SKM-1 treated with dmso at 0.1 percent for 144 hours (cell line): Measurements from ENCODE around the gene NDST1.
A peak's percentile ranks its signal among the peaks of the same experiment; 100 is the strongest.
"Not testable (repeated sequence)": the region's sequence is repeated elsewhere in the genome, so short reads cannot be mapped to it uniquely, and the experiment has no call there.

ENCODE experiments used
- DNase-seq: peaks from one replicate; lab custom pipeline; 2025; ENCODE audit not compliant: unreplicated experiment; lab: John Stamatoyannopoulos, UW

Gene NDST1

GRCh38 chr5:150507474-150508276, at the start of gene NDST1:
NDST1 (plus strand) TSS chr5:150508131; CDS start chr5:150521255, 13,124 bp downstream.
- DNase-seq: no peak

GRCh38 chr5:150458802-150459557, 49.0 kb upstream of the NDST1 start:
- DNase-seq: peak; percentile 47

- DNase-seq: no peak
Observed at GRCh38 chr5:150460781-150461180, 47.1 kb upstream of the NDST1 start.

- peak; percentile 24 for DNase-seq
Observed at GRCh38 chr5:150461231-150461630, 46.7 kb upstream of the NDST1 start.

- no peak for DNase-seq
Observed at GRCh38 chr5:150464554-150465012, 43.3 kb upstream of the NDST1 start.

GRCh38 chr5:150465927-150466326, 42.0 kb upstream of the NDST1 start:
- DNase-seq: no peak

DNA sequence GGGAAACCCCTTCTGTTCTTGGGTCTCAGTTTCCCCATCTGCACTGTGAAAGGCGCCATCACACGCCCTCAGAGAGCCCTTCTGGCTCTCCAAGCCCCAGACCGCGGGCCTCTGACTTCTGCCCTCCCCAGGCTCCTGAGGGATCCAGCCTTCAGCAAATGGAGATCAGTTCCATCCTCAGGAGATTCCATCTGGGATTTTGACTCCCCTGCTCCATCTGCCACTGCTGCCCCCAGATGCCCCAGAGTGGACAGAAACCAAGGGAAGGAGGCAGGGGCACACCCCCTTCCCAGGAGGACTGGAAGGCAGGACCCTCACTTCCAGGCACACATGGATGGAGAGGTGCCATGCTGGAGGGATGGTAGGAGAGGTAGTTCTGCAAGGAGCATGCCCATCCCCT, 39.7 kb upstream of the NDST1 start:
- no peak for DNase-seq

DNA sequence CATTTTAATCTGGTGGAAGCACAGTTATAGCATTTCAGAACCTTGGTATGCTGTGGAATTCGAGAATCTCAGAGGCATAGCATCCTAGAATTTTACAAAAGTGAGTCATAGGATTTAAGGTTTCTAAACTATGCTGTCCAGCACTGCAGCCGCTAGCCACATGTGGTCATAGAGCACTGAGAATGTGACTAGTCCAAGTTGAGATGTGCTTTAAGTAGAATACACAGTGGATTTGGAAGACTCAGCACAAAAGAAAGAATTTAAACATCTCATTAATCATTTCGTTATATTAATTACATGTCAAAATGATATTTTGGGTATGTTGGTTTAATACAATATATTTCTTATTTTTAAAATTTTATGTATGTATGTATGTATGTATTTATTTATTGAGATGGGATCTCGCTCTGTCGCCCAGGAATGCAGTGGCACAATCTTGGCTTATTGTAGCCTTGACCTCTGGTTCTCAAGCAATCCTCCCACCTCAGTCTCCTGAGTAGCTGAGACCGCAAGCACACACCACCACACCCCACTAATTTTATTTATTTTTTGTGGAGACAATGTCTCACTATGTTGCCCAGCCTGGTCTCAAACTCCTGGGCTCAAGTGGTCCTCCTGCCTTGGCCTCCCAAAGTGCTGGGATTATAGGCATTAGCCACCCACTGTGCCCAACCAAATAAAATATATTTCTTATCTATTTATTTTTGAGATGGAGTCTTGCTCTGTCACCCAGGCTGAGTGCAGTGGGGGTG, 38.0 kb upstream of the NDST1 start:
- DNase-seq: no peak

DNA sequence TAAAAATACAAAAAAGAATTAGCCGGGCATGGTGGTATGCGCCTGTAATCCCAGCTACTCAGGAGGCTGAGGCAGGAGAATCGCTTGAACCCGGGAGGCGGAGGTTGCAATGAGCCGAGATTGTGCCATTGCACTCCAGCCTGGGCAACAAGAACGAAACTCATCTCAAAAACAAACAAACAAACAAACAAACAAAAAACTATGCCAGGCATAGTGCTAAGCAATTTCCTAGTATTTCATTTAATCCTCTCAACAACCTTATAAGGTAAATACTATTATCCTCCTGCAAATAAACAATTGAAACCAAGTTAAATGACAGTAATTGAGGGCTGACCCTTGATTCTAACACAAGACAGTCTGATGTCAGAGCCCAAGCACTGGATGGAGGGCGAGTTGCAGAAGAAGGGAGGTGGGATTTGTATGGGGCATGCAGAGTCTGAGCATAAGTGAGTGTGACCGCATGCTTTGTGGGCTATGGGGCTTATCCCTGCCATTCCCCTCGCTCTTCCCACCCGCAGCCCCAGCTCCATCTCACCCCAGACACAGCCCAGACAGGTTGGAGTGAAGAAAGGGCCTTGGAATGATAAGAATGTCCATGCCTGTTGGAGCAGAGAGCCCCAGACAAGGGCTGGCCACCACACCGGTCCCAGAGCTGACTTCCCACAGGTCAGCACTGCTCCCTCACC, 34.1 kb upstream of the NDST1 start:
- DNase-seq: no peak

GRCh38 chr5:150476568-150476967, 31.4 kb upstream of the NDST1 start:
- not testable (repeated sequence) for DNase-seq

- no peak for DNase-seq
Observed at GRCh38 chr5:150479416-150479815, 28.5 kb upstream of the NDST1 start.

GRCh38 chr5:150481708-150481965, 26.3 kb upstream of the NDST1 start:
- no peak for DNase-seq

DNA sequence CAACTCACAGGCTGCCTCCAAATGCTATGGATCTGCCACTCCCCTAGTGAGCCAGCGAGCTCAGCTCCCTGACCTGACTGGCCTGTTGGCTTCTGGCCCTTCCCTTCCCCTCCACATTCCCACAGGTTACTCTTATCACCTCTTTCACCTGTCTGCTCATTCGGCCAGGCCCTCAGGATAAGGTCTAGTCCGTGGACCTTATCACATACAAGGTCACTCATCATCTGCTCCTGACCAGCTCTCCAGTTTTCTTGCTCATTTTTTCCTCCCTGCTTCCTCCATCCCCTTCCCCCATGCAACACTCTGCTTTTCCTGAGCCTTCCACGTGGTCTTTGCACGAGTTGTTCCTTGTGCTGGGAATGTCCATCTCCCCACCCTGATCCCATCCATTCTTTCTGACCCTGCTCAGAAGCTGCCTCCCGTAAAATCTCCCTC, 25.9 kb upstream of the NDST1 start:
- DNase-seq: no peak

GRCh38 chr5:150484964-150485692, 22.8 kb upstream of the NDST1 start:
- DNase-seq: no peak

GRCh38 chr5:150485693-150486401, 22.1 kb upstream of the NDST1 start:
- DNase-seq: no peak

- DNase-seq: peak; percentile 37
Observed at GRCh38 chr5:150486402-150487198, 21.3 kb upstream of the NDST1 start.

DNA sequence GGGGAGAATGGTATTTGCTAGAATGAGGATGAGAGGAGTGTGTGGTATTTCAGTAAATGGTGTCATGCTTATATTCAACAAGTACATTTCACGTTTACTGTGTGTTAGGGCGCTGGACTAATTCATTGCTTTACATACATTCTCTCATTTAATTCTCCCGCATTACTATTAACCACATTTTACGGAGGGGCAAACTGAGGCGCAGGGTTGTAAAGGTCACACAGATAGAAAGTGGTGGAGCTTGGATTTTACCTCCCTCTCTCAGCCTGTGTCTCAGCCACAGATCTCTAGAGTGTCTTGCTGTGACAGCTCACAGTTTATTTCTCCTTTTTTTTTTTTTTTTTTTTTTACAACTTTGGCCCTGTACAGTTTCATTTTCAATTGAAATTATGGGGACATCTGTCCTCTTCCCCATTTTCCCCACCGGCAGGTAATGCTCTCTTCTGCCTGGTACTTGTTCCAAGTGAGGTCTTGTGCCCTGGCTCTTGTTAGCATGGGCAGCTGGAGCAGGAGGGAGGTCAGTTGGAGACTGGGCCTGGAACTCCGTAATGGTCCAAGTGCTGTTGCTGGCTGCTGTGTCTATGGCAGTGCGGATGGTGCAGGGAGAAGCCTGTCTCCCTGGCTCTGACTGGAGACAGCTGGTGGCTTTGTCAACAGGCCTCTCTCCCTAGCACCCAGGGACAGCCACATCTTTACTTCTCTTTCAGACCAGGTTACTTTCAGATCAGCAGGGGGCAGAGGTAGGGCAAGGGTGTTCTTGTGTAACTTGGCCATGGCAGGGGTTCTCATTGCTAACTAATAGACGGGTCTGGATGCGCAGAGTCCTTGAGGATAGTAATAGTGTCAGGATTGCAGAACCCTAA, 20.5 kb upstream of the NDST1 start:
- DNase-seq: peak; percentile 66
